ENCODE data around the gene SNAI3.

SNAI3 gene

GRCh38 chr16:88705801-88706228 lies 19.5 kb upstream of the SNAI3 start:
- no peak for DNase-seq (ENCODE audit: low read depth in 2 of 2, low spot score in 1 of 2)

GRCh38 chr16:88705076-88705684 lies 18.9 kb upstream of the SNAI3 start:
- no peak for DNase-seq (ENCODE audit: low read depth in 2 of 2, low spot score in 1 of 2)

- DNase-seq (ENCODE audit: low read depth in 2 of 2, low spot score in 1 of 2) = peak in 1 of 2 donors; percentile 69
Observed at GRCh38 chr16:88703486-88704309, 17.4 kb upstream of the SNAI3 start.

GRCh38 chr16:88702371-88703210 lies 16.3 kb upstream of the SNAI3 start:
- no peak for DNase-seq (ENCODE audit: low read depth in 2 of 2, low spot score in 1 of 2)

GRCh38 chr16:88701581-88702370 lies 15.5 kb upstream of the SNAI3 start:
- DNase-seq (ENCODE audit: low read depth in 2 of 2, low spot score in 1 of 2) = no peak

GRCh38 chr16:88700636-88701482 lies 14.6 kb upstream of the SNAI3 start:
- peak; percentile 86 to 97 for DNase-seq (ENCODE audit: low read depth in 2 of 2, low spot score in 1 of 2)

- no peak for DNase-seq (ENCODE audit: low read depth in 2 of 2, low spot score in 1 of 2)
Observed at GRCh38 chr16:88700322-88700635, 14.0 kb upstream of the SNAI3 start.

- no peak for DNase-seq (ENCODE audit: low read depth in 2 of 2, low spot score in 1 of 2)
Observed at GRCh38 chr16:88699180-88699579, 12.9 kb upstream of the SNAI3 start.

- no peak for DNase-seq (ENCODE audit: low read depth in 2 of 2, low spot score in 1 of 2)
Observed at GRCh38 chr16:88698646-88699045, 12.3 kb upstream of the SNAI3 start.

GRCh38 chr16:88697831-88698615 lies 11.7 kb upstream of the SNAI3 start:
- DNase-seq (ENCODE audit: low read depth in 2 of 2, low spot score in 1 of 2) = no peak

GRCh38 chr16:88697116-88697830 lies 11.0 kb upstream of the SNAI3 start:
- no peak for DNase-seq (ENCODE audit: low read depth in 2 of 2, low spot score in 1 of 2)

- no peak for DNase-seq (ENCODE audit: low read depth in 2 of 2, low spot score in 1 of 2)
Observed at GRCh38 chr16:88696441-88696840, 10.1 kb upstream of the SNAI3 start.

- no peak for DNase-seq (ENCODE audit: low read depth in 2 of 2, low spot score in 1 of 2)
Observed at GRCh38 chr16:88695753-88696152, 9.4 kb upstream of the SNAI3 start.

- no peak for DNase-seq (ENCODE audit: low read depth in 2 of 2, low spot score in 1 of 2)
Observed at GRCh38 chr16:88695218-88695617, 8.9 kb upstream of the SNAI3 start.

- DNase-seq (ENCODE audit: low read depth in 2 of 2, low spot score in 1 of 2) = no peak
Observed at GRCh38 chr16:88694221-88695087, 8.1 kb upstream of the SNAI3 start.

GRCh38 chr16:88693420-88694177 lies 7.3 kb upstream of the SNAI3 start:
- DNase-seq (ENCODE audit: low read depth in 2 of 2, low spot score in 1 of 2) = no peak

GRCh38 chr16:88692861-88693260 lies 6.6 kb upstream of the SNAI3 start:
- no peak for DNase-seq (ENCODE audit: low read depth in 2 of 2, low spot score in 1 of 2)

All from stimulated activated CD8-positive, alpha-beta memory T cell treated with anti-CD3 and anti-CD28 coated beads, Interleukin-4, amount 100 ng/mL, for 4 hours (primary cell).